ENCODE measurements around the gene PLXNA4. TPM values are rescaled to one million over a fixed set of nuclear protein-coding genes. Genes with fewer than 3 reads are reported as not detected.

Gene PLXNA4
- total and polyA plus RNA-seq, 2 experiments from 2014 or later: 0.08 to 0.80 TPM

GRCh38 chr7:132604121-132604520, 27.9 kb upstream of the PLXNA4 start:
- no peaks in the 10 kb centered on the region for H3K27me3 Mint-ChIP-seq (ENCODE audit: insufficient read depth, low read depth, poor library complexity)
- no peaks in the 10 kb centered on the region for H3K9me3 Mint-ChIP-seq
- H3K4me1 ChIP-seq (ENCODE audit: insufficient read depth): no peaks in the 10 kb centered on the region
- no peaks in the 10 kb centered on the region for H3K79me2 ChIP-seq (replicated peaks; ENCODE audit: insufficient read depth)
- H3K36me3 ChIP-seq (ENCODE audit: insufficient read depth): no peaks in the 10 kb centered on the region
- H3F3A ChIP-seq (replicated peaks; ENCODE audit: low read depth): no peaks in the 10 kb centered on the region
- H2AFZ ChIP-seq: no peak overlapping the region
- no peak overlapping the region for H3K4me2 ChIP-seq
- no peak overlapping the region for H3K4me3 ChIP-seq
- no peak for DNase-seq (ENCODE audit: low spot score)
- H3K4me3 Mint-ChIP-seq: no peak overlapping the region
- no peaks in the 10 kb centered on the region; the same call in 1 of the 2 replicates for H4K20me1 ChIP-seq (replicated peaks; ENCODE audit: insufficient read depth)
- no peak overlapping the region for H3K27ac Mint-ChIP-seq
- ATAC-seq: no peak
- H3K9me2 ChIP-seq (ENCODE audit: insufficient read depth): no peaks in the 10 kb centered on the region
- no peak for TF ChIP-seq ZNF331 (CRISPR knock-in tag; IDR thresholded peaks at IDR 0.05; ENCODE audit: low read depth)
- no peak for TF ChIP-seq POLR2AphosphoS5 (IDR thresholded peaks at IDR 0.05; ENCODE audit: low read depth)
- TF ChIP-seq ZNF114 (CRISPR knock-in tag; IDR thresholded peaks at IDR 0.05): no peak
- no peak for TF ChIP-seq JUNB (IDR thresholded peaks at IDR 0.05; ENCODE audit: unreplicated experiment)
- TF ChIP-seq ZNF462 (CRISPR knock-in tag; IDR thresholded peaks at IDR 0.05): no peak
- no peak for TF ChIP-seq CREB1 (CRISPR knock-in tag; IDR thresholded peaks at IDR 0.05; ENCODE audit: low read depth)
- no peak for TF ChIP-seq STAT1 (IDR thresholded peaks at IDR 0.05; ENCODE audit: unreplicated experiment)
- no peak for TF ChIP-seq EZH2phosphoT487 (IDR thresholded peaks at IDR 0.05; ENCODE audit: unreplicated experiment)
- TF ChIP-seq NANOG (IDR thresholded peaks at IDR 0.05; ENCODE audit: borderline replicate concordance): no peak
- TF ChIP-seq EZH2 (IDR thresholded peaks at IDR 0.05; ENCODE audit: low read depth, unreplicated experiment): no peak
- no peak for TF ChIP-seq CTCF (conservative IDR thresholded peaks at IDR 0.05; ENCODE audit: low read depth in 2 of 2)
- TF ChIP-seq REST (IDR thresholded peaks at IDR 0.05; ENCODE audit: unreplicated experiment): no peak
- H3K4me1 Mint-ChIP-seq: peaks cover 3% of the 10 kb centered on the region; the same call in 2 of the 3 replicates
- H3K27me3 ChIP-seq (ENCODE audit: insufficient read depth): no peaks in the 10 kb centered on the region
- H3K27ac ChIP-seq (ENCODE audit: low read depth): no peak overlapping the region
- H3K36me3 Mint-ChIP-seq (ENCODE audit: low read depth): no peaks in the 10 kb centered on the region

Measured in GM23338 (cell line).